Hippocampal formation (tissue), 2 donors: ENCODE data around the gene PALM3.
A peak's percentile ranks its signal among the peaks of the same experiment; 100 is the strongest.
"Not testable (repeated sequence)": the region's sequence is repeated elsewhere in the genome, so short reads cannot be mapped to it uniquely, and the experiment has no call there.

ENCODE experiments used
- DNase-seq, 2 donors: peaks; one replicate each; lab custom pipeline; 2025; lab: John Stamatoyannopoulos, UW

PALM3 gene

GRCh38 chr19:14031719-14032480 lies 30.0 kb downstream of the PALM3 start, which contains the start of gene IL27RA:
TSS of gene IL27RA (plus strand) at chr19:14031762. CDS start at chr19:14031873, 111 bp downstream.
- DNase-seq: peak in 1 of 2 donors; percentile 9

GRCh38 chr19:14030997-14031718 lies 30.7 kb downstream of the PALM3 start:
- DNase-seq: no peak

- no peak for DNase-seq
Observed at GRCh38 chr19:14028901-14029300, 33.0 kb downstream of the PALM3 start.

GRCh38 chr19:14027856-14028450 lies 33.9 kb downstream of the PALM3 start, which contains the start of gene RLN3:
TSS of gene RLN3 (plus strand) at chr19:14028148. CDS start at chr19:14028205, 57 bp downstream.
- no peak for DNase-seq

GRCh38 chr19:14026652-14027192 lies 35.2 kb downstream of the PALM3 start:
- DNase-seq: not testable (repeated sequence)

GRCh38 chr19:14023404-14024235 lies 38.3 kb downstream of the PALM3 start:
- DNase-seq: no peak

- no peak for DNase-seq
Observed at GRCh38 chr19:14022469-14022868, 39.4 kb downstream of the PALM3 start.

- no peak for DNase-seq
Observed at GRCh38 chr19:14021474-14021873, 40.4 kb downstream of the PALM3 start.

GRCh38 chr19:14019739-14020138 lies 42.1 kb downstream of the PALM3 start:
- not testable (repeated sequence) for DNase-seq

- no peak for DNase-seq
Observed at GRCh38 chr19:14019100-14019499, 42.8 kb downstream of the PALM3 start.

GRCh38 chr19:14015524-14016035 lies 46.3 kb downstream of the PALM3 start:
- DNase-seq: no peak

- DNase-seq: no peak
Observed at GRCh38 chr19:14012378-14012915, 49.4 kb downstream of the PALM3 start.

- DNase-seq: peak in 1 of 2 donors; percentile 78
Observed at GRCh38 chr19:14006766-14007562, 54.9 kb downstream of the PALM3 start.

- DNase-seq: peak; percentile 99 to 100
Observed at GRCh38 chr19:14006085-14006765, 55.7 kb downstream of the PALM3 start, which contains the start of gene RFX1. TSS of gene RFX1 (minus strand) at chr19:14006320. CDS start at chr19:13993843, 12,477 bp downstream.

GRCh38 chr19:14005349-14006084 lies 56.4 kb downstream of the PALM3 start:
- DNase-seq: peak; percentile 50 to 76

GRCh38 chr19:14004619-14005348 lies 57.1 kb downstream of the PALM3 start:
- peak; percentile 39 to 41 for DNase-seq
